ENCODE data around the gene TBX2. TPM values are rescaled to one million over a fixed set of nuclear protein-coding genes. Genes with fewer than 3 reads are reported as not detected.
"Not testable (repeated sequence)": the region's sequence is repeated elsewhere in the genome, so short reads cannot be mapped to it uniquely, and the experiment has no call there.

TBX2 gene
- total RNA-seq, 1 donor from 2014 or later: 0.23 TPM

DNA sequence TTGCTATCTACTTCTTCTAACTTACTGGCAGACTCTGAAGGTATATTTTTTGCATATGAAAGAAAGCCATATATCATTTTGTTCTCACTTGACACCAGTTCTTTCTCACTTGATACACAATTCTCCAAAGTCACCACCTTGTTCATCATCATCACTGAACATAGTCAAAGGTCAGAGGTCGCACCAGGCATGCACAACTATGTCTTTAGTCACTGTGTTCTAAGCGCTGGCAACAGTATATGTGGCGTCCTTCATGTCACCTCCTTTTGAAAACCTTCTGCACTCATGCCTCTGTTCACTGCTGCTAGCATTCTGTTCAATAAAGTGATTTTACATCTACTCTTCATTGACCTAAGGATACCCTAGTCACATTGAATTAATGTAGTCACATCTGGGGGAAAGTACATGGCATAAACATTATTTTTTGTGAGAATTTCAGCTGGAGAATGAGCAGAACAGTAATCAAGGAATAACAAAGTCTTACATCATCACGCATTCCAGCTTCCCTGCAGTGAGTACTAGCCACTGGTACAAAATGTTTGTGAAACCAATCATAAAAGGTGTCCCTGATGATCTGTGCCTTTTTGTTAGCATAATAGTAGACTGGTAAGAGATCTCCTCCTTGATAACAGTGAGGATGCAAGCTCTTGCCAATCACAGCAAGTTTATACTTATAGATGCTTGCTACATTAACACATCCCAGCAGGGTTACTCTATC lies 32.1 kb downstream of the TBX2 start:
- Mint-ChIP-seq H3K4me1 (ENCODE audit: unreplicated experiment) (no peaks in the 10 kb centered on the region), H3K4me3 (ENCODE audit: unreplicated experiment) (no peak overlapping the region), H3K27ac (ENCODE audit: unreplicated experiment) (no peak overlapping the region), H3K27me3 (ENCODE audit: unreplicated experiment) (no peaks in the 10 kb centered on the region), H3K36me3 (ENCODE audit: low read depth, unreplicated experiment) (no peaks in the 10 kb centered on the region), H3K9me3 (ENCODE audit: unreplicated experiment) (no peaks in the 10 kb centered on the region)
- TF ChIP-seq, protein P1, sequence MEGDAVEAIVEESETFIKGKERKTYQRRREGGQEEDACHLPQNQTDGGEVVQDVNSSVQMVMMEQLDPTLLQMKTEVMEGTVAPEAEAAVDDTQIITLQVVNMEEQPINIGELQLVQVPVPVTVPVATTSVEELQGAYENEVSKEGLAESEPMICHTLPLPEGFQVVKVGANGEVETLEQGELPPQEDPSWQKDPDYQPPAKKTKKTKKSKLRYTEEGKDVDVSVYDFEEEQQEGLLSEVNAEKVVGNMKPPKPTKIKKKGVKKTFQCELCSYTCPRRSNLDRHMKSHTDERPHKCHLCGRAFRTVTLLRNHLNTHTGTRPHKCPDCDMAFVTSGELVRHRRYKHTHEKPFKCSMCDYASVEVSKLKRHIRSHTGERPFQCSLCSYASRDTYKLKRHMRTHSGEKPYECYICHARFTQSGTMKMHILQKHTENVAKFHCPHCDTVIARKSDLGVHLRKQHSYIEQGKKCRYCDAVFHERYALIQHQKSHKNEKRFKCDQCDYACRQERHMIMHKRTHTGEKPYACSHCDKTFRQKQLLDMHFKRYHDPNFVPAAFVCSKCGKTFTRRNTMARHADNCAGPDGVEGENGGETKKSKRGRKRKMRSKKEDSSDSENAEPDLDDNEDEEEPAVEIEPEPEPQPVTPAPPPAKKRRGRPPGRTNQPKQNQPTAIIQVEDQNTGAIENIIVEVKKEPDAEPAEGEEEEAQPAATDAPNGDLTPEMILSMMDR (IDR thresholded peaks at IDR 0.05; ENCODE audit: unreplicated experiment): no peak
- DNase-seq (ENCODE audit: low spot score): no peak

DNA sequence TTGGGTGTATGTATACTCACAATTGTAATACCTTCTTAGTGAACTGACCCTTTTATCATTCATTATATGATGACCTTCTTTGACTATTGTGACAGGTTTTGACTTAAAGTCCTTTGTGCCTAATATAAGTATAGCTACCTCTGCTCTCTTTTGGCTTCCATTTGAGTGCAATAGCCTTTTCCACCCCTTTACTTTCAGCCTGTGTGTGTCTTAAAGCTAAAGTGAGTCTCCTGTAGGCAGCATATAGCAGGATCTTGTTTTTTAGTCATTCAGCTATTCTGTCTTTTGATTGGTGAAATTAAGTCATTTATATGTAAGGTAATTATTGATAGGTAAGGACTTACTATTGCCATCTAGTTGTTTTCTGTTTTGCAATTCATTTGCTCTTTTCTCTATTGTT lies 36.6 kb downstream of the TBX2 start:
- H3K4me1 Mint-ChIP-seq (ENCODE audit: unreplicated experiment): no peaks in the 10 kb centered on the region
- peaks cover 4% of the 10 kb centered on the region for H3K36me3 Mint-ChIP-seq (ENCODE audit: low read depth, unreplicated experiment)
- no peak overlapping the region for H3K4me3 Mint-ChIP-seq (ENCODE audit: unreplicated experiment)
- H3K9me3 Mint-ChIP-seq (ENCODE audit: unreplicated experiment): no peaks in the 10 kb centered on the region
- TF ChIP-seq, protein P1 (IDR thresholded peaks at IDR 0.05; ENCODE audit: unreplicated experiment): no peak
- no peak for DNase-seq (ENCODE audit: low spot score)
- H3K27ac Mint-ChIP-seq (ENCODE audit: unreplicated experiment): no peak overlapping the region
- no peaks in the 10 kb centered on the region for H3K27me3 Mint-ChIP-seq (ENCODE audit: unreplicated experiment)

DNA sequence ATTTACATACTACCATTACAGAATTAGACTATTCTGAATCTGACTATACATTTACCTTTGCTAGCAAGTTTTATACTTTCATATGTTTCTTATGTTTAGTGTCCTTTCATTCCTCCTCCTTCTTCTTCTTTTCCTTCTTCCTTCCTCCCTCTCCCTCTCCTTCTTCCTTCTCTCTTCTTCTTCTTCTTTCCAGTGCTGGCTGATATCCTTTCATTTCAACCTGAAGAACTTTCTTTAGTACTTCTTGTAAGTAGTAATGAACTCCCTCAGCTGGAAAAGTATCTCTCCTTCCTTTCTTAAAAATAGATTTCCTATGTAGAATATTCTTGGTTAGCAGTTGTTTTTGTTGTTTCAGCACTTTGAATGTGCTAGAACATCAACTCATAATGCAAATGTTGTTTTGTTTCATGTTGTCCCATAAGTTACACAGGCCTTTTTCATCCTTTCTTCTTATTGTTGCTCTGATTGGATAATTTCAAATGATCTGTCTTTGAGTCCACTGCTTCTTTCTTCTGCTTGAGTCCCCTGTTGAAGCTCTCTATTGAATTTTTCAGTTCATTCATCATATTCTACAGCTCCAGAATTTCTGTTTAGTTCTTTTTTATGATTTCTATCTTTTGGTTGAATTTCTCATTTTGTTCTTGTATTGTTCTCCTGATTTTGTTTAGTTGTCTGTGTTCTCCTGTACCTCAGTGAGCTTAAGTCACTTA lies 37.5 kb downstream of the TBX2 start:
- TF ChIP-seq, protein P1 (IDR thresholded peaks at IDR 0.05; ENCODE audit: unreplicated experiment): no peak
- Mint-ChIP-seq H3K36me3 (ENCODE audit: low read depth, unreplicated experiment) (peaks cover 4% of the 10 kb centered on the region), H3K27ac (ENCODE audit: unreplicated experiment) (no peak overlapping the region), H3K4me3 (ENCODE audit: unreplicated experiment) (no peak overlapping the region), H3K9me3 (ENCODE audit: unreplicated experiment) (no peaks in the 10 kb centered on the region), H3K27me3 (ENCODE audit: unreplicated experiment) (no peaks in the 10 kb centered on the region), H3K4me1 (ENCODE audit: unreplicated experiment) (no peaks in the 10 kb centered on the region)
- no peak for DNase-seq (ENCODE audit: low spot score)

- no peak overlapping the region for H3K4me3 Mint-ChIP-seq (ENCODE audit: unreplicated experiment)
- TF ChIP-seq, protein P1 (IDR thresholded peaks at IDR 0.05; ENCODE audit: unreplicated experiment): no peak
- H3K27me3 Mint-ChIP-seq (ENCODE audit: unreplicated experiment): peaks cover 2% of the 10 kb centered on the region
- no peaks in the 10 kb centered on the region for H3K9me3 Mint-ChIP-seq (ENCODE audit: unreplicated experiment)
- H3K36me3 Mint-ChIP-seq (ENCODE audit: low read depth, unreplicated experiment): peaks cover 4% of the 10 kb centered on the region
- no peak overlapping the region for H3K27ac Mint-ChIP-seq (ENCODE audit: unreplicated experiment)
- DNase-seq (ENCODE audit: low spot score): no peak
- no peaks in the 10 kb centered on the region for H3K4me1 Mint-ChIP-seq (ENCODE audit: unreplicated experiment)
Measured at GRCh38 chr17:61440697-61441096, 41.1 kb downstream of the TBX2 start.

- not testable (repeated sequence) for H3K27me3 Mint-ChIP-seq (ENCODE audit: unreplicated experiment); H3K4me3 Mint-ChIP-seq (ENCODE audit: unreplicated experiment); H3K36me3 Mint-ChIP-seq (ENCODE audit: low read depth, unreplicated experiment); H3K9me3 Mint-ChIP-seq (ENCODE audit: unreplicated experiment); DNase-seq (ENCODE audit: low spot score); H3K27ac Mint-ChIP-seq (ENCODE audit: unreplicated experiment); H3K4me1 Mint-ChIP-seq (ENCODE audit: unreplicated experiment)
Measured at GRCh38 chr17:61441507-61441906, 41.9 kb downstream of the TBX2 start.
